HEK293T (cell line): ENCODE measurements around the gene TMEM132D.

Experiments used
- ARNT ChIP-seq: fragments of 450-650 bp; IDR thresholded peaks from 2 replicates; pipeline ENCODE4 v1.6.1; 2017; ENCODE audit warnings: mild to moderate bottlenecking
- BHLHE40 ChIP-seq: fragments of 450-650 bp; IDR thresholded peaks from 2 replicates; pipeline ENCODE4 v1.6.1; 2016; ENCODE audit warnings: mild to moderate bottlenecking, moderate library complexity, borderline replicate concordance
- ELF4 ChIP-seq: fragments of 450-650 bp; IDR thresholded peaks from 2 replicates; pipeline ENCODE4 v1.6.1; 2017; ENCODE audit warnings: antibody characterized with exemption
- FOXK2 ChIP-seq: fragments of 450-650 bp; IDR thresholded peaks from 2 replicates; pipeline ENCODE4 v1.6.1; 2016; ENCODE audit warnings: mild to moderate bottlenecking
- FOXM1 ChIP-seq: fragments of 450-650 bp; IDR thresholded peaks from 2 replicates; pipeline ENCODE4 v1.6.1; 2017; ENCODE audit warnings: mild to moderate bottlenecking, borderline replicate concordance
- HDGF ChIP-seq: fragments of 450-650 bp; IDR thresholded peaks from 2 replicates; pipeline ENCODE4 v1.6.1; 2017; ENCODE audit warnings: antibody characterized with exemption, borderline replicate concordance
- L3MBTL2 ChIP-seq: fragments of 450-650 bp; conservative IDR thresholded peaks from 2 replicates; pipeline ENCODE4 v1.6.1; 2016; ENCODE audit warnings: mild to moderate bottlenecking
- LEF1 ChIP-seq: fragments of 450-650 bp; IDR thresholded peaks from 2 replicates; pipeline ENCODE4 v1.6.1; 2017; ENCODE audit warnings: mild to moderate bottlenecking, borderline replicate concordance
- NFRKB ChIP-seq: fragments of 450-650 bp; IDR thresholded peaks from 2 replicates; pipeline ENCODE4 v1.6.1; 2016; ENCODE audit warnings: mild to moderate bottlenecking, moderate library complexity
- PKNOX1 ChIP-seq: fragments of 450-650 bp; IDR thresholded peaks from 2 replicates; pipeline ENCODE4 v1.6.1; 2016
- SP1 ChIP-seq: fragments of 450-650 bp; IDR thresholded peaks from 2 replicates; pipeline ENCODE4 v1.6.1; 2017
- SUZ12 ChIP-seq: fragments of 450-650 bp; IDR thresholded peaks from 2 replicates; pipeline ENCODE4 v1.6.1; 2016; ENCODE audit warnings: mild to moderate bottlenecking
- TARDBP ChIP-seq: fragments of 450-650 bp; IDR thresholded peaks from 2 replicates; pipeline ENCODE4 v1.6.1; 2016
- ZNF384 ChIP-seq: fragments of 450-650 bp; IDR thresholded peaks from 2 replicates; pipeline ENCODE4 v1.6.1; 2016

- TF ChIP-seq TARDBP (no peak), FOXM1 (no peak), ELF4 (no peak), ARNT (no peak), LEF1 (no peak), SP1 (no peak), SUZ12 (no peak), L3MBTL2 (no peak), BHLHE40 (no peak), ZNF384 (no peak), FOXK2 (no peak), NFRKB (no peak), PKNOX1 (no peak), HDGF (no peak)
Measured at GRCh38 chr12:129570796-129571400, 332.9 kb downstream of the TMEM132D start.
